NCI-H2196 (cell line): Measurements from ENCODE around the gene PPCDC.
"Not testable (repeated sequence)": the region's sequence is repeated elsewhere in the genome, so short reads cannot be mapped to it uniquely, and the experiment has no call there.

Source experiments
- DNase-seq: peaks from one replicate; lab custom pipeline; 2025; ENCODE audit not compliant: unreplicated experiment; lab: John Stamatoyannopoulos, UW

Gene PPCDC

GRCh38 chr15:75065851-75066509 is 42.6 kb downstream of the PPCDC start:
- DNase-seq: no peak

GRCh38 chr15:75067123-75067830 is 43.9 kb downstream of the PPCDC start:
- DNase-seq: no peak

GRCh38 chr15:75068748-75069147 is 45.4 kb downstream of the PPCDC start:
- DNase-seq: no peak

- no peak for DNase-seq
These were observed 46.0 kb downstream of the PPCDC start for GRCh38 chr15:75069301-75069925.

GRCh38 chr15:75070674-75071073 is 47.3 kb downstream of the PPCDC start:
- DNase-seq: no peak

- DNase-seq: no peak
These were observed 49.8 kb downstream of the PPCDC start for GRCh38 chr15:75073197-75073596.

- DNase-seq: no peak
These were observed 52.9 kb downstream of the PPCDC start for GRCh38 chr15:75076277-75076676.

GRCh38 chr15:75077551-75077961 is 54.2 kb downstream of the PPCDC start:
- not testable (repeated sequence) for DNase-seq

GRCh38 chr15:75081150-75081549 is 57.8 kb downstream of the PPCDC start:
- DNase-seq: no peak

GRCh38 chr15:75082689-75083088 is 59.3 kb downstream of the PPCDC start:
- no peak for DNase-seq

- DNase-seq: not testable (repeated sequence)
These were observed 62.3 kb downstream of the PPCDC start for GRCh38 chr15:75085708-75086107.

- DNase-seq: no peak
These were observed 66.3 kb downstream of the PPCDC start for GRCh38 chr15:75089456-75090387.

GRCh38 chr15:75090388-75090734 is 67.0 kb downstream of the PPCDC start:
- no peak for DNase-seq

GRCh38 chr15:75091814-75092213 is 68.4 kb downstream of the PPCDC start:
- DNase-seq: no peak

GRCh38 chr15:75094961-75095478 is 71.6 kb downstream of the PPCDC start:
- DNase-seq: not testable (repeated sequence)

GRCh38 chr15:75095594-75095993 is 72.2 kb downstream of the PPCDC start:
- no peak for DNase-seq

- DNase-seq: no peak
These were observed 74.5 kb downstream of the PPCDC start for GRCh38 chr15:75097939-75098338.

GRCh38 chr15:75098404-75098803 is 75.0 kb downstream of the PPCDC start:
- DNase-seq: no peak
